ENCODE data around the gene SMYD3.

DNA sequence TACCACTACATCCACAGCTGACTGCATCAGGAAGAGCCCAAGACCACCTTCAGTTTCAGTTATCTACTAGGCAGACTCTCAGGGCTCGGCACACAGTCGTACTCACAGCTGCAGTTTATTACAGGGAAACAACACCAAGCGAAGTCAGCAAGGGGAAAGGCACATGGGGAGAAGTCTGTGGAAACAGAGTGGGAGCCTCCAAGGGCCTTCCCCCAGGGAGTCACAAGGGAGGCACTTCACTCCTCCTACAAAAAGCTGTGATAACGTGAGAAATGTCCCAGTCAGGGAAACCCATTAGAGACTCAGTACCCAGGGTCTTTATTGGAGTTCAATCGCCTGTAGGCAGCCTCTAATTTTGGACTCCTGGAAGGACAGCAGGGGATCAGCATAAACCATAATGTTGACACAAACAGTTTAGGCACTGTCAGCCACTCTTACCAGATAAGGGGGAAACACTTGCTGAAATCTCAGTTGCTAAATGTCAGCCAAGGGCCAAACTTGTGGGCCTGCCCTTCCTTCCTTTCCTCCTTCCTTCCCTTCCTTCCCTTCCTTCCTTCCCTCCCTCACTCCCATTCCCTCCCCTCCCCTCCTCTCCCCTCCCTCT, 444.0 kb downstream of the SMYD3 start:
- TF ChIP-seq, protein P1, sequence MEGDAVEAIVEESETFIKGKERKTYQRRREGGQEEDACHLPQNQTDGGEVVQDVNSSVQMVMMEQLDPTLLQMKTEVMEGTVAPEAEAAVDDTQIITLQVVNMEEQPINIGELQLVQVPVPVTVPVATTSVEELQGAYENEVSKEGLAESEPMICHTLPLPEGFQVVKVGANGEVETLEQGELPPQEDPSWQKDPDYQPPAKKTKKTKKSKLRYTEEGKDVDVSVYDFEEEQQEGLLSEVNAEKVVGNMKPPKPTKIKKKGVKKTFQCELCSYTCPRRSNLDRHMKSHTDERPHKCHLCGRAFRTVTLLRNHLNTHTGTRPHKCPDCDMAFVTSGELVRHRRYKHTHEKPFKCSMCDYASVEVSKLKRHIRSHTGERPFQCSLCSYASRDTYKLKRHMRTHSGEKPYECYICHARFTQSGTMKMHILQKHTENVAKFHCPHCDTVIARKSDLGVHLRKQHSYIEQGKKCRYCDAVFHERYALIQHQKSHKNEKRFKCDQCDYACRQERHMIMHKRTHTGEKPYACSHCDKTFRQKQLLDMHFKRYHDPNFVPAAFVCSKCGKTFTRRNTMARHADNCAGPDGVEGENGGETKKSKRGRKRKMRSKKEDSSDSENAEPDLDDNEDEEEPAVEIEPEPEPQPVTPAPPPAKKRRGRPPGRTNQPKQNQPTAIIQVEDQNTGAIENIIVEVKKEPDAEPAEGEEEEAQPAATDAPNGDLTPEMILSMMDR (IDR thresholded peaks at IDR 0.05; ENCODE audit: low read depth, low read length, poor library complexity, severe bottlenecking): no peak
- no peak for TF ChIP-seq EZH2phosphoT487 (IDR thresholded peaks at IDR 0.05; ENCODE audit: borderline replicate concordance, low read length)

All from DOHH2 (cell line).